SK-N-SH (cell line): ENCODE data around the gene LOXHD1.

ENCODE experiments used
- CTCF ChIP-seq: fragments of 200-600 bp; sonication (generic); IDR thresholded peaks from 2 replicates; pipeline ENCODE4 v1.6.1; 2017; ENCODE audit warnings: antibody characterized with exemption, mild to moderate bottlenecking, moderate library complexity
- EP300 ChIP-seq, 2 experiments: IDR thresholded peaks; 2 replicates each; pipeline versions ENCODE4 v1.4.0 to v1.6.1; 2012; ENCODE audit warnings: borderline replicate concordance in 1 of 2, low read depth in 1 of 2, low read length in 1 of 2
- FOXJ3 ChIP-seq: sonication (generic); formaldehyde crosslinking; IDR thresholded peaks from 2 replicates; pipeline ENCODE4 v1.5.1; 2020; ENCODE audit warnings: mild to moderate bottlenecking, missing genetic modification reagents
- POLR2AphosphoS5 ChIP-seq: IDR thresholded peaks from 2 replicates; pipeline ENCODE4 v1.6.1; 2012; ENCODE audit warnings: low read depth, low read length
- SMC3 ChIP-seq: IDR thresholded peaks from 2 replicates; pipeline ENCODE4 v1.6.1; 2012; ENCODE audit warnings: low read depth, low read length, improper control_type of control experiment
- TAF1 ChIP-seq: IDR thresholded peaks from 2 replicates; pipeline ENCODE4 v1.6.1; 2012; ENCODE audit warnings: low read depth, mild to moderate bottlenecking, low read length, moderate library complexity, borderline replicate concordance

DNA sequence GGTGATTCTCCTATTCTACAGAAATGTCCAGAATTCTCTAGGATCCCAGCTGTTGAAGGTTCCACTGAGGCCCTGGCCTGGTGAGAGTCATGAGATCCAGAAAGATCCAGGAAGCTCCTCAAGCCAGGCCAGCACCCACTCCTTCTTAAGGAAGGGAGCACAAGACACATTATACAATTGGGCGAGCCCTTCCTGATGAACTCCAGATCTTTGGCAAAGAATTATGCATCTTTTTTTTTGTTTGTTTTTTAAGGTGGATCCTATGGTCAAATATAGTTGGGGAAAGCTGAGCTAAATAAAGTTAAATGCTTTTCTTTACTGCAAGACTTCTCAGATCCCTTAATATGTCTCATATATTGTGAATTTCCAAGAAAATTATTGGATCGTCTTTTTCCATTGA lies 37.0 kb upstream of the LOXHD1 start:
- TF ChIP-seq TAF1 (no peak), CTCF (no peak), FOXJ3 (CRISPR knock-in tag) (no peak), SMC3 (no peak), POLR2AphosphoS5 (no peak), EP300 (IDR thresholded peaks at IDR 0.05; ENCODE audit: borderline replicate concordance in 1 of 2, low read depth in 1 of 2, low read length in 1 of 2) (no peak)
